ENCODE measurements around the gene PDZK1IP1. TPM values are rescaled to one million over a fixed set of nuclear protein-coding genes. Genes with fewer than 3 reads are reported as not detected.

Gene PDZK1IP1
- total and polyA plus RNA-seq, 12 donors = 0.17 to 16.9 (median 3.8) TPM

- intact Hi-C loops (cut with DNase I) = loop anchor here (5.0 to 10.0 kb wide), 3 partner anchors 75 to 543 kb away; partner anchors contain the start of gene FOXD2 (in 1 of the 2)
- Histone ChIP-seq H3K27me3 (peaks cover 8% of the 10 kb centered on the region), H3K27ac (no peak overlapping the region), H3K4me1 (replicated peaks in 1 of 2) (peaks cover 5 to 11% of the 10 kb centered on the region in 2 donors), H3K4me3 (no peak overlapping the region), H3K9me3 (replicated peaks in 1 of 3) (no peaks in the 10 kb centered on the region), H3K36me3 (replicated peaks in 1 of 2) (no peaks in the 10 kb centered on the region)
- WGBS, 4 donors = 58 to 85% (median 71%) methylated on average over 7 of the region's 7 CpGs
- no peak for DNase-seq
- TF ChIP-seq CTCF (IDR thresholded peaks at IDR 0.05) (no peak), POLR2A (IDR thresholded peaks at IDR 0.05) (no peak)
These were observed 7.7 kb downstream of the PDZK1IP1 start for GRCh38 chr1:47181955-47182675.

- Histone ChIP-seq H3K4me3 (no peak overlapping the region), H3K4me1 (replicated peaks in 1 of 2) (peaks cover 5 to 11% of the 10 kb centered on the region in 2 donors), H3K36me3 (replicated peaks in 1 of 2) (no peaks in the 10 kb centered on the region), H3K27me3 (peaks cover 8% of the 10 kb centered on the region), H3K9me3 (replicated peaks in 1 of 3) (no peaks in the 10 kb centered on the region), H3K27ac (no peak overlapping the region)
- whole genome bisulfite sequencing, 4 donors = 41 to 48% (median 43%) methylated on average over 5 to 18 of the region's 18 CpGs
- TF ChIP-seq POLR2A (IDR thresholded peaks at IDR 0.05) (no peak), CTCF (IDR thresholded peaks at IDR 0.05) (no peak)
- DNase-seq = peak in 1 of 7 donors; percentile 31
- intact Hi-C loops (cut with DNase I) = loop anchor here (5.0 to 10.0 kb wide), 3 partner anchors 76 to 543 kb away; partner anchors contain the start of gene FOXD2 (in 1 of the 2)
These were observed 8.5 kb downstream of the PDZK1IP1 start for GRCh38 chr1:47181095-47181954.

GRCh38 chr1:47180603-47181094, 9.2 kb downstream of the PDZK1IP1 start:
- DNase-seq = peak in 2 of 7 donors; percentile 43 to 49
- 49 to 56% (median 53%) methylated on average over 3 of the region's 3 CpGs for WGBS, 4 donors
- intact Hi-C loops (cut with DNase I) = loop anchor here (5.0 to 10.0 kb wide), 3 partner anchors 77 to 544 kb away; partner anchors contain the start of gene FOXD2 (in 1 of the 2)

More at GRCh38 chr1:47180603-47181094, 9.2 kb downstream of the PDZK1IP1 start:
- Histone ChIP-seq H3K27ac (no peak overlapping the region), H3K9me3 (replicated peaks in 1 of 3) (no peaks in the 10 kb centered on the region), H3K4me1 (replicated peaks in 1 of 2) (peaks cover 5 to 11% of the 10 kb centered on the region in 2 donors), H3K4me3 (no peak overlapping the region), H3K36me3 (replicated peaks in 1 of 2) (no peaks in the 10 kb centered on the region), H3K27me3 (peaks cover 8% of the 10 kb centered on the region)
- no peak for TF ChIP-seq POLR2A (IDR thresholded peaks at IDR 0.05)
- no peak for TF ChIP-seq CTCF (IDR thresholded peaks at IDR 0.05)

All from adrenal gland (tissue), 12 donors.